ENCODE data around the gene HOXD1.

The HOXD1 gene

DNA sequence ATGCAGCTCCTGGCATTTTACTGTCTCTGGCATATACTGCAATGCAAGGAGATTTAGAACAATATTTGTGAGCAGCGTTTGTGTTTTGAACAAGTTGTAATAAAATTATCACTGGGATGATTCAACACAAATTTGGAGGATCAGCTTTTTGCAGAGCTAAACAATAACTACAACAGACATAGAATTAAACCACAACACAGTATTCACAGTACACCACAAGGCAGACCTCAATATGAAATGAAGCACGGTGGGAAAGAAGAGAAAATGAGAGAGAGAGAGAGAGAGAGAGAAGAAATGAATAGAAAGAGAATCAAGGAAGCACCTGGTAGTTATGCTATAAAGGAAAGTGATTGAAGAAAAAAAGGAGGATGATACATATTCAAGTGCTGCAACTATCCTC lies 39.4 kb downstream of the HOXD1 start:
- ATAC-seq (no peak), DNase-seq (no peak)
- H3K4me3 Mint-ChIP-seq = no peak overlapping the region
- no peaks in the 10 kb centered on the region for H3K9me3 Mint-ChIP-seq
- H3K27me3 Mint-ChIP-seq = peaks cover 55% of the 10 kb centered on the region
- H3K4me1 Mint-ChIP-seq = no peaks in the 10 kb centered on the region
- no peak overlapping the region for H3K27ac Mint-ChIP-seq

DNA sequence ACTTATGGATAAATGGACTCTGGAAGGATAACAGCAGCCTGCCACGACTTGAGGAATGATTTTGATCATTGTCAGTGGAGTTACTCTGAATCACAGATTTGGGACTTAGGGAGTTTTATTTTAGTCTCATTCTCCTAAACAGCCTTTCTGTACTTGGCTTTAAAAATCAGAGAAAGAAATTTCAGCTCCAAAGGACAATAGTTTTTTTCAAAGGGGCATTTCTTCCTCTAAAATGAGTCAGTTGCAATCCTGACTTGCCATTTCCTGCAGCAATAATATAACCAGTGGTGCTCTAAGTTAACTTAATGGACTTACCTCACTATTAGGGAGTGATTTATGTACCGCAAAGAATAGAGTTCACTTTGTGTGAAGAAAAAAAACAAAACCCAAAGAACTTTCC lies 45.7 kb downstream of the HOXD1 start:
- ATAC-seq (no peak), DNase-seq (no peak)
- H3K4me3 Mint-ChIP-seq = no peak overlapping the region
- H3K27ac Mint-ChIP-seq = no peak overlapping the region
- no peaks in the 10 kb centered on the region for H3K9me3 Mint-ChIP-seq
- H3K27me3 Mint-ChIP-seq = peaks cover 63% of the 10 kb centered on the region
- H3K4me1 Mint-ChIP-seq = no peaks in the 10 kb centered on the region

DNA sequence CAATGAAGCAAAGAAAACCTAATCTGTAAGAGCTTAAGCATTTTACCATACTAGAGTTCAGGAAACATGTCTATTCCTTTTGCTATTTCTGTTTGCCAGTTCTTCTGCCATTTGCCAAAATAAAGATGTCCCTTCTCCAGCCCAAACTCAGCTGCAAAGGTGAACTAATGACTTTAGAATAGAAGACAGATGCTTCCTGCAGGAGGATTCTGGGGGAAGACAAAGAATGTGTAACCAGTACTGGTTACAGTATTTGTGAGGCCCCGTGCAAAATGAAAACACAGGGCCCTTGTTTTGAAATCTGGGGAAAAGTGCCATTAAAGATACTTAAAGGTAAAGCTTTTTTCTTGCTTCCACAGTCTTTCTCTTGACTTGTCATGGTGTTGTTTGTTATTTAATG lies 46.5 kb downstream of the HOXD1 start:
- Mint-ChIP-seq H3K27ac (no peak overlapping the region), H3K27me3 (peaks cover 63% of the 10 kb centered on the region), H3K9me3 (no peaks in the 10 kb centered on the region), H3K4me1 (no peaks in the 10 kb centered on the region), H3K4me3 (no peak overlapping the region)
- no peak for DNase-seq
- no peak for ATAC-seq

DNA sequence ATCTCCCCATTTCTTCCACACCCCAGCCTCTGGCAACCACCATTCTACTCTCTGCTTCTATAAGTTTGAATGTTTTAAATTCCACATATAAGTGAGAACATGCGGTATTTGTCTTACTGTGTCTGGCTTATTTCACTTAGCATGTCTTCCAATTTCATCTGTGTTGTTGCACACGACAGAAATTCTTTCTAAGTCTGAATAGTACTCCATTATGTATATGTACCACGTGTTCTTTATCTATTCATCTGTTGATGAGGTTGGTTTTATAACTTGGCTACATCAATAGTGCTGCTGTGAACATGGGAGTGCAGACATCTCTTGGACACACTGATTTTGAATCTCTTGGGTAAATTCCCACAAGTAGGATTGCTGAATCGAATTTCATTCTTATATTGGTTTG lies 49.0 kb downstream of the HOXD1 start:
- H3K27me3 Mint-ChIP-seq = peaks cover 50% of the 10 kb centered on the region
- no peak overlapping the region for H3K27ac Mint-ChIP-seq
- ATAC-seq (no peak), DNase-seq (no peak)
- no peaks in the 10 kb centered on the region for H3K4me1 Mint-ChIP-seq
- H3K4me3 Mint-ChIP-seq = no peak overlapping the region
- no peaks in the 10 kb centered on the region for H3K9me3 Mint-ChIP-seq

DNA sequence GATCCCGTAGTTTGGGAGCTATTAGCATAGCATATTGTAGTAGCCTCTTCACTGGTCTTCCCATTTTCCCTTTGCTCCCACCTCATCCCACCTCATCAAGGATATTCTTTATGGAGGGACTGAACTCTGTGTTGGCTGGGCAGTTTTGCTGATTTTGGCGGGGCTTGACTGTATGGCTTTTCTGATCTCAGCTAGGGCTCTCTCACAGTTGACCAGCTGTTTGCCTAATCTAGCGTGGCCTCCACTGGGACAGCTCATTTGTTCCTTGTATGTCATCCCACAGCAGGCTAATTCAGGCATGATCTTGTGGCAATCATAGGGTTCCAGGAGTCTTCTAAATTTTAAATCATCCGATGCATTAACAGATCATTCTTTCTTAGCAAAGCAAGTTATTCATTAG lies 50.6 kb downstream of the HOXD1 start:
- no peak for ATAC-seq
- DNase-seq = no peak
- Mint-ChIP-seq H3K4me1 (no peaks in the 10 kb centered on the region), H3K9me3 (no peaks in the 10 kb centered on the region), H3K4me3 (no peak overlapping the region), H3K27ac (no peak overlapping the region), H3K27me3 (peaks cover 39% of the 10 kb centered on the region)

DNA sequence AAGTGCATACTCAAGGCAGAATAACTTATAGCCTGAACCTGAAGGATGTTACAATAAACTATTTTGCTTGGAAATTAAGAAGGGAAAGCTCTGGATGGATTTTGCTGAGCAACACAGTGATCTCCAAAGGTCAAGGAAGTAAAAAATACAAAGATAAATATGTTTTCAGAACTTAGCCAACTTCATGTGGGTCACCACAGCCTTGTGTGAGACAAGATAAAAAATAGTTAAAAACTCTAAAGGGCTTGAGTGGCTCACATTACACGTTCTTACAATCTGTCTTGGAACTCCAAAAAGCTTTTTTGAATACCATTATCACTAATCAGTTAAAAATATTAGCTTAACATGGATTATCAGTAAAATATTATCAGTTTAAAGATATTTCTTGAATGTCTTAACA lies 51.8 kb downstream of the HOXD1 start:
- no peak overlapping the region for H3K4me3 Mint-ChIP-seq
- H3K9me3 Mint-ChIP-seq = no peaks in the 10 kb centered on the region
- no peaks in the 10 kb centered on the region for H3K4me1 Mint-ChIP-seq
- DNase-seq (no peak), ATAC-seq (no peak)
- peaks cover 39% of the 10 kb centered on the region for H3K27me3 Mint-ChIP-seq
- no peak overlapping the region for H3K27ac Mint-ChIP-seq

Data from stimulated activated naive CD8-positive, alpha-beta T cell treated with anti-CD3 and anti-CD28 coated beads, Interleukin-15, amount 100 ng/mL, for 72 hours (primary cell).